ELF-1 (cell line): Measurements from ENCODE around the gene UNC5A.

Experiments used
- DNase-seq: peaks from one replicate; pipeline ENCODE4 v3.0.0-alpha.2; 2016; ENCODE audit warnings: low read depth, low spot score

The UNC5A gene

DNA sequence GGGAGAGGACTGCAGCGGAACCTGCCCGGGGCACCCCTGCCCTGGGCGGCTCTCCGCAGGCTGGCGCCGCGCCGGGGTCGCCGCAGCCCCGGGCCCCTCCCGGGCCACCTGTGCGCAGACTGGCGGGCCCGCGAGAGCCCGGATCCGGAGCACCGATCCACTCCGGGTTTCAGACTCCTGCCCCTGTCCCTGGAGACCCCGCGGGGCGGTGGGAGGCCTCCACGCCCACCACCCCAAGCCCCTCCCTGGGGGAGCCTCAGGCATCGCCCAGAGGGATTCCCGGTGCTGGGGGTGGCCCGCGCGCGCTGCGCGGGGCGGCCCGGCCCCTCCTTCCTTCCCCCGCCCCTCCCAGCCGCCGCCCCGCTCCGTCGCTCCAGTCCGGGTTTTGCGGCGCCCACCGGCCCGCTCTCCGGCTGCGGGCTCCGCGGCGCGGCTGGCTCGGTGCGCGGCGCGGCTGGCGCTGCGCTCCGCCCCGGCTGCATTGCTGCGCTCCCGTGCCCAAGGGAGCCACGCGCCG lies at the start of gene UNC5A:
Gene UNC5A, plus strand, starts transcription at position 479 of the 517 bp plus-strand sequence. CDS start 192 bp downstream, outside the sequence.
- peak; percentile 58 for DNase-seq

- no peak for DNase-seq
These were observed 48.6 kb upstream of the UNC5A start for GRCh38 chr5:176761755-176762154.

- DNase-seq: no peak
These were observed 47.9 kb upstream of the UNC5A start for GRCh38 chr5:176762489-176762888.

DNA sequence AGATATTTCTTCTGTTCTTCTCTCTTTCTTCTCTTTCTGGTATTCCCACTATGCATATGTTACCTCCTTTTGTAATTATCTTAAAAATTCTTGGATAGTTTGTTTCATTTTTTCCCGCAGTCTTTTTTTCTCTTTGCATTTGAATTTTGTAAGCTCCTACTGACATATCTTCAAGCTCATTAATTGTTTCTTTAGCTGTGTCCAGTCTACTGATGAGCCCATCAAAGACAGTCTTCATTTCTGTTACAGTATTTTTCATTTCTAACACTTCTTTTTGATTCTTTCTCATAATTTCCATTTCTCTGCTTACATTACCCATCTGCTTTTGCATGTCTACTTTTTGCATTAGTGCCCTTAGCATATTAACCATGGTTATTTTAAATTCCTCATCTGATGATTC lies 44.7 kb upstream of the UNC5A start:
- no peak for DNase-seq

DNA sequence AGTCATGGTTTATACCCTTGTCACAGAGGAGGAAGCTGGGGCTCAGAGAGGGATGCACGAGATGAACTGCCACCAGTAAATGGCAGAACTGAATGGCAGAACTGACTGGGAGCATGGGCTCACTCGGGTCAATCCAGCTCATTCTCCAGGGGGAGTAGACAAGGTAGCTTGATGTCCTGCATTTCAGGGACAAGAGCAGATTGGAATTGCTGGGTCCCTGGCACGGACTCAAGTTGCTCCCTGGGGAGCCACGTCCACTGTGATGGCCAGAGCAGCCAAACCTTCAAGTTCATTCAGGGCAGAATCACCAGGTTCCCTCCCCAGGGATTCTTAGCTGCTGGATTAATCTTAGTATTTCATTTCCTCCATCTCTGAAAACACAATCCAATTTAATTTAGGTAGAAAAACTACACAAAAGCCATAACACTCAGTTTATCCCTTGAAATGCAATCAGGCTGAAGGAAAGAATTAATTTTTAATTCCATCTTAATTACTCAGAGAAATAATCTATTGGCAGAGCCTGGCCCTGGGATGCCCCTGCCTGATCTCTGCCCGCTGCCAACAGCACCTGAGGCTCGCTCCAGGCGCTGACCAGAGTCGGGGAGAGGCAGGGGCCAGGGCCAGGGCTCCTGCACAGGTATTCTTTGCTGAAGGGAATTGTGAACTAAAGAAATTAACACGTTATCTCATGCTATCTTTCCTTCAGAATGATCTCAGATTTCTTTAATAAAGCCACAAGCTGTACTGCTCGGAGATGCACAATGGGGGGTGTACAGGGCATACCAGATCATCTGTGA lies 42.0 kb upstream of the UNC5A start:
- no peak for DNase-seq

GRCh38 chr5:176769911-176770310 lies 40.4 kb upstream of the UNC5A start:
- no peak for DNase-seq

- no peak for DNase-seq
These were observed 39.9 kb upstream of the UNC5A start for GRCh38 chr5:176770431-176770830.

DNA sequence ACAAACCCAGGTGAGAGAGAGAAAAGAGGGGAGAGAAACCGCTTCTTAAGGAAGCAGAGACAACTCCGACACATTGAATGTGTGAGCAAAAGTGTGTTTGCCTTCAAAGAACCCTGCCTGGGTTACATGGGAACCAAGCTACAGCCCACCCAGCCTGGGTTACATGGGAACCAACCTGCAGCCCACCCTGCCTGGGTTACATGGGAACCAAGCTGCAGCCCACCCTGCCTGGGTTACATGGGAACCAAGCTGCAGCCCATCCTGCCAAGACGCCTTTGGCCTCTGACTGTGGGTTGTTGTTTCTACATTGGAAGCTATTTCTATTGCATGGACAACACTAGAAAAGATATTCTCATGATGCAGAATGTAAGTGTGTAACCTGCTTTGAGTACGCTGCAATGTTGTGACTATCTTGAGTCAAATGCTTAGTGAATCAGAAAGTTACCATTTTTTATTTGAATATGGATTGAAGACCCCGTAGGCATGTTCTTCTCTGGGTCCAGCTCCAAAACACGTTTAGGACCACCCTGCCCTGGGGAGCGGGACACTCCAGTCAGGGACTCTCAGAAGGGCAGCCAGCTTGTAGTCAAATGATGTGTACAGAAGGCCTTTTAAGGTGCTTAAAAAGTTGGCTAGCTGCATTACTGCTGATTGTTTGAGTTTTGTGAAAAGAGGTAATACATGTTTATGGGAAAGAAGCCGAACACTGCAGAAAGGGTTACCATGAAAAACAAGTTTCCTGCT lies 39.1 kb upstream of the UNC5A start:
- no peak for DNase-seq

- DNase-seq: no peak
These were observed 37.8 kb upstream of the UNC5A start for GRCh38 chr5:176772271-176773210.

- DNase-seq: no peak
These were observed 36.8 kb upstream of the UNC5A start for GRCh38 chr5:176773408-176774035.

- DNase-seq: peak; percentile 27
These were observed 35.9 kb upstream of the UNC5A start for GRCh38 chr5:176774216-176775171.

DNA sequence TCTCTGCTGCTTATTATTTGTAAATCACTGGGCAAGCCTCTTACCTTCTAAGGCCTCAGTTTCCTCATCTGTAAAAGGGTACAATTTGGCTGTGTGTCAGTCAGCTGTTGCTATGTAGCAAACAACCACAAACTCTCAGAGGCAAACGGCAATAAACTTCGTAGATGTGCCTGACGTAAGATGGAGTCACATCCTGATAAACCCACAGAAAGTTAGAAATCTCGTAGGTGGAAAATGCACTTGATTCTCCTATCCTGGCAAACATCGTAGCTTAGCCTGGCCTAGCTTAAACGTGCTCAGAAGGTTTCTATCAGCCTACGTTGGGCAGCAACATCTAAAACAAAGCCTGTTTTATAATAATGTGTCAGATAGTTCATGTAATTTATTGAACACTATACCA lies 35.0 kb upstream of the UNC5A start:
- no peak for DNase-seq

GRCh38 chr5:176776141-176776865 lies 34.1 kb upstream of the UNC5A start:
- DNase-seq: no peak

DNA sequence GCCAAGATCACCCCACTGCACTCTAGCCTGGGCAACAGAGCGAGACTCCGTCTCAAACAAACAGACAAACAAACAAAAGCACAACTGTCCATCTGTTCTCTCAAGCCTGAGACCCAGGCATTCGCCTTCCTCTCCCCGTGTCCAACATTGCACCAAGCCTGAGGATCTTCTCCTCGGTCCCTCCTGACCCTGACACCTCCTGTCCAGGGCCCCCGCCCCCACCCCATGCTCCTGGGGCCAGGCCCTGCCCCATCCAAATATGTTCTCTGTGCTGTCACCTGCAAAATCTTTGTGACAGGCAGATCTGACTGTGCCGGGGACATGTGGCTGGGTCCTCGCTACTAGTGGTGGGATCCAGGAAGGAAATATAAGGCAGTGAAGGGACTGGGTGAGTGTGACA lies 33.4 kb upstream of the UNC5A start:
- DNase-seq: no peak

DNA sequence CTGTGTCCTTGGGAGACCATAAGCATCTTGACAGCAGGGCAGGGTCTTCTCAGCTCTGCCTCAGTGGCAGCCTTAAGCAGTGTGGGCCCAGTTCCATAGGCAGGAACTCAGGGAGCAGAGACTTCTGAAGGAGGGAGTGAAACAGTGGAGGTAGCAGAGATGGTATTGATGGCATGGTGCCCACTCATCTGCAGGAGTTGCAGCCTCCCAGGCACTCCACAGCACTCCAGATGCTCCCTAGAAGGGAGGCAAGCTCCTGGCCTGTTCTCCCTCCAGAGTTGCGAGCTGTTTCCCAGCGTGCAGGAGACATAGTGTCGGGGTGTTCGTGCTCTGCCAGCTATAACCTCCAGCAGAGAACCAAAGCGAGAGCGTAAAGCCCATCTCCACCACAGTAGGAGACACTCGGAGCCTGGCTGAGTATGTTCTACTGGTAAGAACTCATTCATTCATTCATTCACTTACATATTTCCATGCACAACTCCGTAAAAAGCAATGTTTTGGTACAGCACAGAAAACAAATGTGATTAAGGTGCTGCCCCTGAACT lies 31.4 kb upstream of the UNC5A start:
- DNase-seq: no peak

GRCh38 chr5:176779537-176779936 lies 30.8 kb upstream of the UNC5A start:
- DNase-seq: no peak

GRCh38 chr5:176780176-176781053 lies 29.9 kb upstream of the UNC5A start:
- no peak for DNase-seq

- peak; percentile 39 for DNase-seq
These were observed 29.3 kb upstream of the UNC5A start for GRCh38 chr5:176781054-176781375.
